Sigmoid colon (tissue), 4 donors: Measurements from ENCODE around the gene NRP1.

Source experiments
- EP300 ChIP-seq, 4 donors: sonication (generic); formaldehyde crosslinking; IDR thresholded peaks; one replicate each; pipeline ENCODE4 v1.6.1; 2017; ENCODE audit warnings: antibody characterized with exemption in 4 of 4
- POLR2A ChIP-seq, 2 donors: fragments of 450-650 bp; IDR thresholded peaks; one replicate each; pipeline ENCODE4 v1.6.1; 2016; ENCODE audit warnings: antibody characterized with exemption in 2 of 2, mild to moderate bottlenecking in 2 of 2, moderate library complexity in 2 of 2
- POLR2AphosphoS5 ChIP-seq, 4 donors: sonication (generic); formaldehyde crosslinking; IDR thresholded peaks; one replicate each; pipeline ENCODE4 v1.6.1; 2017; ENCODE audit warnings: antibody characterized with exemption in 4 of 4
- TF ChIP-seq, protein P1 (sequence below), 4 experiments: fragments of 450-650 bp in 3 of 4; fragments of 200-600 bp in 1 of 4; IDR thresholded peaks; one replicate each; pipeline ENCODE4 v1.5.1; 2016 to 2019; ENCODE audit warnings: antibody characterized with exemption in 4 of 4, mild to moderate bottlenecking in 3 of 4, moderate library complexity in 2 of 4

DNA sequence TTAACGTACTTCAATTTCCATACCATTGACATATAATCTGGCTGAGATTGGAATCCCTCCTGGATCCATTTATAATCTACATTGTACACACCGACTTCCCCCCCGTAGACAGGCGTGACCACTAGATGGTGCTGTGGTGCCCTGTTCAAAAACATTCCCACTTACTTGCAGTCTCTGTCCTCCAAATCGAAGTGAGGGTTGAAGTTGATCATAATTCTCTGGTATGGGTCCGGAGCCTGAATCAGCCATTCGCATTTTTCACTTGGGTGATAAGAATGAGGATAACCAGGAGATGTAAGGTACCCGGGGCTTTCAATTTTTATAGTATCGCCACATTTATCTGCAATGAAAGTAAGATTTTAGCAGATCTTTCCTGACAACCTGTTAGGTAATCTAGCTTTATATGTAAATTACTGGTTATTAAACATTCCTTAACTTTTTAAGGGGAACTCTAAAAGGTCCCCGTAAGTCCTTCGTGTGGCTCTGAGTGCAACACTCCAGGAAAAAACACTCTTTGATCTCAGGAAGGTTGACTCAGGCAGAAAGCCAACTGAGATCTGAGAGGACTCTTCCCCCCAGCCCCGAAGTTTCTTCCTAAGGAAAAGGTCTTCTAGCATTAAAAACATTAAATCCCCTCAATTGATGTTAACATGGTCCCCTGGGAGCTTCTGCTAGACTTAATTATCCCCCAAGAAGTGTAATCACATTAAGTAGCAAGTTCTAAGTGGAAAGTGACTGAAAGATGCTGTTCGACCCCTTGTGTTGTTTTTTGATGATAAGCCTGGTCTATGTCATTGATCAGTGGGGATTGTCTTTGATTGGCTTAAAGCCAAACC is 3.7 kb downstream of the NRP1 start:
- TF ChIP-seq, protein P1, sequence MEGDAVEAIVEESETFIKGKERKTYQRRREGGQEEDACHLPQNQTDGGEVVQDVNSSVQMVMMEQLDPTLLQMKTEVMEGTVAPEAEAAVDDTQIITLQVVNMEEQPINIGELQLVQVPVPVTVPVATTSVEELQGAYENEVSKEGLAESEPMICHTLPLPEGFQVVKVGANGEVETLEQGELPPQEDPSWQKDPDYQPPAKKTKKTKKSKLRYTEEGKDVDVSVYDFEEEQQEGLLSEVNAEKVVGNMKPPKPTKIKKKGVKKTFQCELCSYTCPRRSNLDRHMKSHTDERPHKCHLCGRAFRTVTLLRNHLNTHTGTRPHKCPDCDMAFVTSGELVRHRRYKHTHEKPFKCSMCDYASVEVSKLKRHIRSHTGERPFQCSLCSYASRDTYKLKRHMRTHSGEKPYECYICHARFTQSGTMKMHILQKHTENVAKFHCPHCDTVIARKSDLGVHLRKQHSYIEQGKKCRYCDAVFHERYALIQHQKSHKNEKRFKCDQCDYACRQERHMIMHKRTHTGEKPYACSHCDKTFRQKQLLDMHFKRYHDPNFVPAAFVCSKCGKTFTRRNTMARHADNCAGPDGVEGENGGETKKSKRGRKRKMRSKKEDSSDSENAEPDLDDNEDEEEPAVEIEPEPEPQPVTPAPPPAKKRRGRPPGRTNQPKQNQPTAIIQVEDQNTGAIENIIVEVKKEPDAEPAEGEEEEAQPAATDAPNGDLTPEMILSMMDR (IDR thresholded peaks at IDR 0.05) = peak; percentile 80 to 89 (median 83)
- no peak for TF ChIP-seq POLR2A (IDR thresholded peaks at IDR 0.05)
- no peak for TF ChIP-seq POLR2AphosphoS5 (IDR thresholded peaks at IDR 0.05)
- no peak for TF ChIP-seq EP300 (IDR thresholded peaks at IDR 0.05)
